Endothelial cell of umbilical vein (primary cell): ENCODE data around the gene SPIRE1. TPM values are rescaled to one million over a fixed set of nuclear protein-coding genes. Genes with fewer than 3 reads are reported as not detected.
A peak's percentile ranks its signal among the peaks of the same experiment; 100 is the strongest.

ENCODE experiments used
- BruUV-seq: library from RNA; stranded (reverse); fragments of 400-500 nt; replicated peaks from 2 replicates; lab custom pipeline; 2021; lab: Mats Ljungman, UMichigan
- CTCF ChIA-PET: fragments of 300-600, 350-600 bp; sonication (Branson Sonifier 250); formaldehyde crosslinking; loops from one replicate; lab custom pipeline; 2021; ENCODE audit warnings: antibody characterized with exemption, inconsistent platforms; lab: Charles Lee
- POLR2A ChIA-PET: fragments of 300-600, 350-600 bp; sonication (Branson Sonifier 250); formaldehyde crosslinking; loops from one replicate; lab custom pipeline; 2021; ENCODE audit warnings: antibody characterized with exemption, inconsistent platforms; lab: Charles Lee
- DNase-seq: peaks from one replicate; pipeline ENCODE4 v3.0.0-alpha.2; 2011; ENCODE audit warnings: low read depth, low spot score
- FAIRE-seq: peaks from 2 replicates; lab custom pipeline; 2011; peaks lifted over from hg19 to GRCh38; lab: Jason Lieb, UNC
- H2AFZ ChIP-seq: 2 replicates; pipeline ENCODE4 v1.6.0; 2012; ENCODE audit warnings: low read depth, low read length, control low read depth, inconsistent platforms
- H3K27ac ChIP-seq: 2 replicates; pipeline ENCODE4 v1.5.1; 2011; ENCODE audit warnings: low read depth, mild to moderate bottlenecking, control low read depth, low read length, moderate library complexity; ENCODE audit not compliant: insufficient read depth
- H3K27me3 ChIP-seq, 2 experiments: 2 replicates each; pipeline versions ENCODE4 v1.6.0 to v1.6.1; 2011; ENCODE audit warnings: low read length in 2 of 2, mixed read lengths in 1 of 2; ENCODE audit not compliant: control insufficient read depth in 2 of 2, insufficient read depth in 2 of 2
- H3K36me3 ChIP-seq, 2 experiments: 2 replicates in 1 of 2; 3 replicates in 1 of 2; pipeline ENCODE4 v1.5.1; 2011; ENCODE audit warnings: low read length in 2 of 2, mild to moderate bottlenecking in 1 of 2, moderate library complexity in 1 of 2; ENCODE audit not compliant: control insufficient read depth in 2 of 2, insufficient read depth in 2 of 2; ENCODE audit errors: extremely low read depth in 1 of 2
- H3K4me1 ChIP-seq: 3 replicates; pipeline ENCODE4 v1.5.1; 2011; ENCODE audit warnings: mild to moderate bottlenecking, low read length; ENCODE audit not compliant: control insufficient read depth, insufficient read depth; ENCODE audit errors: extremely low read depth
- H3K4me2 ChIP-seq: 2 replicates; pipeline ENCODE4 v1.6.1; 2011; ENCODE audit warnings: low read length, control low read depth, mixed read lengths; ENCODE audit not compliant: insufficient read depth
- H3K4me3 ChIP-seq, 3 experiments: fragments of 200-600 bp in 1 of 3; sonication (generic), shearing (Covaris generic) in 1 of 3; replicated peaks in 1 of 3; 2 replicates each; pipeline ENCODE4 v1.5.1; 2011 to 2016; ENCODE audit warnings: control low read depth in 3 of 3, low read length in 3 of 3, mild to moderate bottlenecking in 2 of 3, inconsistent platforms in 1 of 3, low read depth in 1 of 3, moderate library complexity in 1 of 3; ENCODE audit not compliant: insufficient read depth in 1 of 3
- H3K79me2 ChIP-seq: 2 replicates; pipeline ENCODE4 v1.6.0; 2012; ENCODE audit warnings: low read length, inconsistent platforms; ENCODE audit not compliant: control insufficient read depth, insufficient read depth
- H3K9ac ChIP-seq: replicated peaks from 2 replicates; pipeline ENCODE3; 2011; ENCODE audit warnings: low read length, control low read depth; ENCODE audit not compliant: insufficient read depth; ENCODE audit errors: extremely low read depth
- H3K9me1 ChIP-seq: replicated peaks from 3 replicates; pipeline ENCODE4 v1.6.0; 2011; ENCODE audit warnings: mild to moderate bottlenecking, low read length; ENCODE audit not compliant: control insufficient read depth, insufficient read depth; ENCODE audit errors: extremely low read depth
- H3K9me3 ChIP-seq: replicated peaks from 2 replicates; pipeline ENCODE4 v1.5.1; 2012; ENCODE audit warnings: low read length, inconsistent platforms; ENCODE audit not compliant: control insufficient read depth, insufficient read depth
- H4K20me1 ChIP-seq: replicated peaks from 2 replicates; pipeline ENCODE3; 2011; ENCODE audit warnings: mild to moderate bottlenecking, low read length; ENCODE audit not compliant: control insufficient read depth, insufficient read depth; ENCODE audit errors: extremely low read depth
- EZH2 ChIP-seq: IDR thresholded peaks from 2 replicates; pipeline ENCODE4 v1.6.1; 2012; ENCODE audit warnings: borderline replicate concordance, low read depth, mild to moderate bottlenecking, moderate library complexity, low read length, inconsistent platforms; ENCODE audit not compliant: severe bottlenecking
- FOS ChIP-seq: IDR thresholded peaks from 2 replicates; pipeline ENCODE4 v1.6.1; 2011; ENCODE audit warnings: mild to moderate bottlenecking, low read length, moderate library complexity, borderline replicate concordance; ENCODE audit not compliant: insufficient read depth
- GATA2 ChIP-seq: IDR thresholded peaks from 2 replicates; pipeline ENCODE4 v1.7.0; 2011; ENCODE audit warnings: low read depth, mild to moderate bottlenecking, moderate library complexity, mixed read lengths, low read length; ENCODE audit not compliant: insufficient read length, insufficient read depth
- JUN ChIP-seq: IDR thresholded peaks from 2 replicates; pipeline ENCODE4 v1.6.1; 2011; ENCODE audit warnings: borderline replicate concordance, low read depth; ENCODE audit not compliant: insufficient read length, insufficient read depth
- MYC ChIP-seq: IDR thresholded peaks from one replicate; pipeline ENCODE4 v1.6.1; 2011; ENCODE audit warnings: mild to moderate bottlenecking, low read depth, low read length
- POLR2A ChIP-seq: IDR thresholded peaks from 2 replicates; pipeline ENCODE4 v1.6.1; 2012; ENCODE audit warnings: low read depth, mild to moderate bottlenecking, control low read depth, low read length
- POLR2AphosphoS5 ChIP-seq: IDR thresholded peaks from 2 replicates; pipeline ENCODE4 v1.6.1; 2012; ENCODE audit warnings: low read depth, mild to moderate bottlenecking, control low read depth, low read length, moderate library complexity; ENCODE audit not compliant: insufficient read depth
- dilution Hi-C: fragments of 300-500 bp; cut with MboI; formaldehyde crosslinking; loops from one replicate; pipeline ENCODE4 v1.15.0; 2019; ENCODE audit warnings: low sequenced_read_pairs; ENCODE audit not compliant: extremely low pct_ligation_motif_present
- intact Hi-C: fragments of 100-400 bp; cut with micrococcal nuclease; formaldehyde crosslinking; loops from one replicate; pipeline ENCODE4 v1.10.0; 2022
- polyA plus RNA-seq, 4 experiments: library from polyadenylated mRNA; depleted of rRNA in 3 of 4; stranded (reverse) in 3 of 4; unstranded in 1 of 4; fragments of >200 nt; gene quantifications; 2 replicates each; pipeline versions ENCODE4 v1.2.1 to v1.2.3, GENCODE V29; 2011 to 2012; ENCODE audit warnings: missing spikeins in 1 of 4
- total RNA-seq: library from RNA; stranded (reverse); gene quantifications from 2 replicates; pipeline ENCODE4 v1.2.3, GENCODE V29; 2021
- TF ChIP-seq, protein P1 (sequence below): IDR thresholded peaks from 2 replicates; pipeline ENCODE4 v1.6.1; 2011; ENCODE audit not compliant: insufficient read depth, insufficient read length
- TF ChIP-seq, protein P2 (sequence below), 2 donors: IDR thresholded peaks; 1 replicate in 1 of 2; 2 replicates in 1 of 2; pipeline ENCODE4 v1.5.1; 2011; ENCODE audit warnings: low read length in 2 of 2, mild to moderate bottlenecking in 2 of 2, moderate library complexity in 2 of 2, control low read depth in 1 of 2, inconsistent platforms in 1 of 2, low read depth in 1 of 2; ENCODE audit not compliant: insufficient read depth in 1 of 2; ENCODE audit errors: extremely low read depth in 1 of 2

Gene SPIRE1
- total and polyA plus RNA-seq, 2 donors (not counting 3 experiments of a cell fraction or from before 2014, with no cell fraction given), result 13.1 to 44.0 TPM

DNA sequence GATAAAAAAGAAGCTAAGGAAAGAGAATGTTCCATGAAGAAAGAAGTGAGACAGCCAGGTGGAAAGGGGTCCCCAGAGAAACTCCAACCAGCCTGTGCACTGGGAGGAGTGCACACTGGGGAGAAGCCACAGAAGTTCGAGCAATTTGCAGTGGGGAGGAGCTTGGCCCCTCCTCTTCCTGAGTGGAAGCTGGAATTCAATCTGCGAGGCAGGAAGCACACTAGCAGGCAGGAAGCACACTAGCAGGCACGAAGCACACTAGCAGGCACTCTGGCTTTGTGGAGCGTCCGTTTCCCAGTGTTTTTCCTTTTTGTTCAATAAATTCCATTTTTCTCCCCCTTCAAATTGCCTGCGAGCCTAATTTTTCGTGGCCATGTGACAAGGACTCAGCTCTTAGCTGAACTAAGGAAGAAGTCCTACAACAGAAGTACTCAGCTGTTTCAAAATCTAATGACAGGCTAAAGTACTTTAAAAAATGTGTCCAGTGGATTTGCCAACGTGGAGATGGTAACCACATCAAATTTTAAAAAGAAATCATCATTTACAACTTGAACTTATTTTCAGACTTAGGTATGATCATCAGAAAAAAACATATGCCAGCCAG, 21.4 kb upstream of the SPIRE1 start:
- peak overlapping the region in 1 of 3 experiments; percentile 6 for H3K4me3 ChIP-seq
- H4K20me1 ChIP-seq, result no peaks in the 10 kb centered on the region
- H3K4me1 ChIP-seq, result peaks cover 14% of the 10 kb centered on the region
- intact Hi-C loops (loop anchor here (1.0 kb wide), 1 partner anchor 288 kb away; no protein-coding TSS in a partner anchor), dilution Hi-C loops (no loop called here)
- no peaks in the 10 kb centered on the region for H3K27me3 ChIP-seq
- no peak for TF ChIP-seq EZH2
- TF ChIP-seq POLR2A, result peak; percentile 98
- TF ChIP-seq JUN, result no peak
- TF ChIP-seq POLR2AphosphoS5, result peak; percentile 94
- TF ChIP-seq, protein P1, sequence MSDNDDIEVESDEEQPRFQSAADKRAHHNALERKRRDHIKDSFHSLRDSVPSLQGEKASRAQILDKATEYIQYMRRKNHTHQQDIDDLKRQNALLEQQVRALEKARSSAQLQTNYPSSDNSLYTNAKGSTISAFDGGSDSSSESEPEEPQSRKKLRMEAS, result peak; percentile 76
- TF ChIP-seq, protein P2, sequence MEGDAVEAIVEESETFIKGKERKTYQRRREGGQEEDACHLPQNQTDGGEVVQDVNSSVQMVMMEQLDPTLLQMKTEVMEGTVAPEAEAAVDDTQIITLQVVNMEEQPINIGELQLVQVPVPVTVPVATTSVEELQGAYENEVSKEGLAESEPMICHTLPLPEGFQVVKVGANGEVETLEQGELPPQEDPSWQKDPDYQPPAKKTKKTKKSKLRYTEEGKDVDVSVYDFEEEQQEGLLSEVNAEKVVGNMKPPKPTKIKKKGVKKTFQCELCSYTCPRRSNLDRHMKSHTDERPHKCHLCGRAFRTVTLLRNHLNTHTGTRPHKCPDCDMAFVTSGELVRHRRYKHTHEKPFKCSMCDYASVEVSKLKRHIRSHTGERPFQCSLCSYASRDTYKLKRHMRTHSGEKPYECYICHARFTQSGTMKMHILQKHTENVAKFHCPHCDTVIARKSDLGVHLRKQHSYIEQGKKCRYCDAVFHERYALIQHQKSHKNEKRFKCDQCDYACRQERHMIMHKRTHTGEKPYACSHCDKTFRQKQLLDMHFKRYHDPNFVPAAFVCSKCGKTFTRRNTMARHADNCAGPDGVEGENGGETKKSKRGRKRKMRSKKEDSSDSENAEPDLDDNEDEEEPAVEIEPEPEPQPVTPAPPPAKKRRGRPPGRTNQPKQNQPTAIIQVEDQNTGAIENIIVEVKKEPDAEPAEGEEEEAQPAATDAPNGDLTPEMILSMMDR (IDR thresholded peaks at IDR 0.05; ENCODE audit: extremely low read depth in 1 of 2, insufficient read depth in 1 of 2, low read depth in 1 of 2, low read length in 2 of 2), result no peak
- no peak for TF ChIP-seq GATA2
- no peak for TF ChIP-seq FOS
- peak; percentile 96 for TF ChIP-seq MYC
- peak overlapping the region; percentile 45 for H3K9ac ChIP-seq
- no peaks in the 10 kb centered on the region for H3K9me1 ChIP-seq
- POLR2A ChIA-PET, result interaction anchor here (0.7 to 1.3 kb wide), 4 partner anchors 12 to 272 kb away, joined by 3 to 4 read pairs (median 3); partner anchors contain the start of genes PRELID3A and PTPN2
- CTCF ChIA-PET, result interaction anchor here (0.6 to 1.4 kb wide), 12 partner anchors 8 to 286 kb away, joined by 3 to 8 read pairs (median 3); partner anchors contain the start of genes CEP76 and PRELID3A
- H3K4me2 ChIP-seq, result peak overlapping the region; percentile 60
- TSS peak; percentile 98 for BruUV-seq
- H3K9me3 ChIP-seq, result no peaks in the 10 kb centered on the region
- H3K79me2 ChIP-seq, result no peaks in the 10 kb centered on the region
- FAIRE-seq, result peak; percentile 97
- H2AFZ ChIP-seq, result peak overlapping the region; percentile 45
- H3K27ac ChIP-seq, result peak overlapping the region; percentile 66
- peak; percentile 82 for DNase-seq
- peaks cover 2% of the 10 kb centered on the region in 2 experiments for H3K36me3 ChIP-seq
